ENCODE data around the gene CCR4. TPM values are rescaled to one million over a fixed set of nuclear protein-coding genes. Genes with fewer than 3 reads are reported as not detected.

Gene CCR4
- total and polyA plus RNA-seq, 2 of the 4 experiments (the other 2 are of a cell fraction) = not detected

DNA sequence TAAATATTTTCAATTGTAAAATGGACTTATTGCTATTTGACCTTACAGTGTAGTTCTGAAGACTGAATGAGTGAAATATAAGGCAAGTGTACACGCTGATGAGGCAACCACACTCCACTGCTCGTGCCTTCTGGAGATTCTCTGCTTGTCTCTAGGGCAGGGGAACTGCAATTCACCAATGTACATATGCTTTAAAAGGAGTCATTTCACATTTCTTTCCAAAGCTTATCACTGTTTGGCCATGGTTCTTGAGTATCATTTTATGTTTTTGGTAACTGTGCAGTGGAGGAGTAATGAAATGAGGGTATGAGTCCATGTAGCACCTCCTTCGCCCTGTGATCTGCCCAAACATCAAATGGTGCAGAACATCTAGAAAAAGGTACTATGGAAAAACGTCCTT is 43.7 kb downstream of the CCR4 start:
- in situ Hi-C loops (cut with MboI; ENCODE audit: low sequenced_read_pairs) = no loop called here
- Histone ChIP-seq H3K4me3 (ENCODE audit: insufficient read depth, low read depth, low read length) (no peak overlapping the region), H2BK120ac (ENCODE audit: low read depth, low read length) (no peak overlapping the region), H2BK15ac (ENCODE audit: low read depth, low read length) (no peak overlapping the region), H2AK5ac (ENCODE audit: low read depth, low read length) (no peak overlapping the region), H4K20me1 (ENCODE audit: insufficient read depth, low read length) (no peaks in the 10 kb centered on the region), H3K27me3 (ENCODE audit: control insufficient read depth, insufficient read depth, low read length) (no peaks in the 10 kb centered on the region), H3K4ac (ENCODE audit: low read depth, low read length) (no peak overlapping the region), H3K23ac (ENCODE audit: low read depth, low read length) (no peak overlapping the region), H3K9me3 (ENCODE audit: control insufficient read depth, insufficient read depth, low read length) (no peaks in the 10 kb centered on the region), H3K4me1 (ENCODE audit: control insufficient read depth, insufficient read depth, low read length) (no peaks in the 10 kb centered on the region), H3K36me3 (ENCODE audit: control insufficient read depth, insufficient read depth, low read length) (peaks cover 13% of the 10 kb centered on the region), H4K5ac (ENCODE audit: low read depth, low read length) (no peak overlapping the region), H3K9me1 (ENCODE audit: insufficient read depth, low read length) (no peaks in the 10 kb centered on the region; the same call in 1 of the 2 replicates), H2AK9ac (replicated peaks; ENCODE audit: low read depth, low read length, poor library complexity) (no peak overlapping the region), H3K79me1 (ENCODE audit: low read depth in 1 of 2, low read length in 2 of 2) (no peaks in the 10 kb centered on the region), H3K27ac (ENCODE audit: insufficient read depth, low read length) (no peak overlapping the region), H3K56ac (ENCODE audit: extremely low read depth, insufficient read depth, low read length) (no peak overlapping the region), H3K18ac (ENCODE audit: low read depth, low read length) (no peak overlapping the region), H4K8ac (ENCODE audit: low read depth in 2 of 2, low read length in 2 of 2) (no peak overlapping the region), H2BK20ac (ENCODE audit: low read depth, low read length) (no peak overlapping the region), H2BK5ac (ENCODE audit: low read depth, low read length, poor library complexity, severe bottlenecking) (no peak overlapping the region), H3K9ac (ENCODE audit: low read depth, low read length) (no peak overlapping the region), H3K4me2 (ENCODE audit: low read depth, low read length) (no peak overlapping the region), H4K91ac (ENCODE audit: insufficient read depth, low read depth, low read length) (no peak overlapping the region), H2AFZ (replicated peaks; ENCODE audit: low read length, poor library complexity) (no peak overlapping the region), H3K14ac (replicated peaks; ENCODE audit: low read depth, low read length) (no peak overlapping the region)
- CTCF ChIA-PET = no interaction called here
- dilution Hi-C loops (cut with HindIII; ENCODE audit: low sequenced_read_pairs, unreplicated experiment) = no loop called here
- no CpG with 5 or more reads among the region's 4 CpGs for WGBS, 2 experiments (ENCODE audit: extremely low coverage in 2 of 2, insufficient read length in 1 of 2)
- ATAC-seq (ENCODE audit: low read depth) = no peak
- POLR2A ChIA-PET (ENCODE audit: unreplicated experiment) = no interaction called here
- no TSS peak for BruUV-seq (replicated peaks)
- TF ChIP-seq POLR2A (IDR thresholded peaks at IDR 0.05; ENCODE audit: low read depth, low read length) = no peak
- no peak for TF ChIP-seq RFX5 (IDR thresholded peaks at IDR 0.05; ENCODE audit: low read depth, low read length)
- TF ChIP-seq, protein P1, sequence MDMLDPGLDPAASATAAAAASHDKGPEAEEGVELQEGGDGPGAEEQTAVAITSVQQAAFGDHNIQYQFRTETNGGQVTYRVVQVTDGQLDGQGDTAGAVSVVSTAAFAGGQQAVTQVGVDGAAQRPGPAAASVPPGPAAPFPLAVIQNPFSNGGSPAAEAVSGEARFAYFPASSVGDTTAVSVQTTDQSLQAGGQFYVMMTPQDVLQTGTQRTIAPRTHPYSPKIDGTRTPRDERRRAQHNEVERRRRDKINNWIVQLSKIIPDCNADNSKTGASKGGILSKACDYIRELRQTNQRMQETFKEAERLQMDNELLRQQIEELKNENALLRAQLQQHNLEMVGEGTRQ (IDR thresholded peaks at IDR 0.05; ENCODE audit: low read depth, low read length) = no peak
- TF ChIP-seq RCOR1 (IDR thresholded peaks at IDR 0.05; ENCODE audit: insufficient replicate concordance, low read length) = no peak
- no peak for TF ChIP-seq BHLHE40 (IDR thresholded peaks at IDR 0.05; ENCODE audit: low read depth, low read length)
- no peak for TF ChIP-seq RAD21 (IDR thresholded peaks at IDR 0.05; ENCODE audit: low read length)
- no peak for TF ChIP-seq MXI1 (IDR thresholded peaks at IDR 0.05; ENCODE audit: borderline replicate concordance, low read depth, low read length)
- TF ChIP-seq CEBPB (IDR thresholded peaks at IDR 0.05; ENCODE audit: low read depth, low read length) = no peak
- intact Hi-C loops (cut with micrococcal nuclease) = no loop called here
- DNase-seq = no peak
